ENCODE results near the gene ARAP1.

GRCh38 chr11:72641522-72642042, 110.6 kb downstream of the ARAP1 start:
- TF ChIP-seq EZH2 (IDR thresholded peaks at IDR 0.05; ENCODE audit: borderline replicate concordance, low read depth, low read length, poor library complexity, severe bottlenecking): no peak
- no peak for TF ChIP-seq CTCF (conservative IDR thresholded peaks at IDR 0.05; ENCODE audit: low read depth, low read length)

Data from A673 (cell line).